ENCODE results near the gene YPEL2.
"Not testable (repeated sequence)": the region's sequence is repeated elsewhere in the genome, so short reads cannot be mapped to it uniquely, and the experiment has no call there.

YPEL2 gene

DNA sequence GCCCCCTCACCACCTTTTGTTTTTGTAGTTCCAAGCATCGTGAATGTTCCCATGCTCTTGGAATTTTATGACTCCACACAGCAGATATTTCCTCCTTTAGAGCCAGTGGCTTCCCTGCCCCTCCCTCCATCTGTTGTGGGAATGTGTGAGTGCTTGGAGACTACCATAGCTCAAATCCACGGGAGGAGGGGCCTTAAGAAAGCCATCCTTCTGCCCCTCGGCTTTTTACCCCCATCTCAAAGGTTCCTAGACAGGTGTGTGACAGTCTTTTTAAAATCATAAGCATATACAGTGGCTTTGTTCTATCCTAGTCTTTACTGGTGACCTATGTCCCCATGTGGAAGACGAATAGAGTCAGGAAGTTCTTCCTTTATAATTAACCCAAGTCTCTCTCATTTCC is 47.2 kb downstream of the YPEL2 start:
- DNase-seq, result no peak

DNA sequence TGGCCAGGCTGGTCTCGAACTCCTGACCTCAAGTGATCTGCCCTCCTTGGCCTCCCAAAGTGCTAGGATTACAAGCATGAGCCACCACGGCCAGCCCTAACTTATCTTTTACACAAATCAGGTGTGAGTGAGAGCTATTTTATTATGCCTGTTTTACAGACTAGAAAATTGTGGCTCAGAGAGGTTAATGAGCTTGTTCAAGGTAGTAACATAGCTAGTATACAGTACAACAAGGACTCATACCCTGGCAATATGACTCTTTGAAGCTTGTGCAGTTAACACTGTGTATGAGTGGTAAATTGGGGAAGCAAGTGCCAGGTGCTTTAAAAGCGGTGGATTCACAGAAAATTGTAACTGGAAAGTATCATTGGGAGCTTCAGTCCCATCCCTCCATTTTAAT is 49.0 kb downstream of the YPEL2 start:
- DNase-seq, result no peak

- DNase-seq, result no peak
Measured at GRCh38 chr17:59381716-59382570, 50.5 kb downstream of the YPEL2 start.

- no peak for DNase-seq
Measured at GRCh38 chr17:59383893-59384292, 52.4 kb downstream of the YPEL2 start.

GRCh38 chr17:59387351-59388068 is 56.1 kb downstream of the YPEL2 start:
- no peak for DNase-seq

DNA sequence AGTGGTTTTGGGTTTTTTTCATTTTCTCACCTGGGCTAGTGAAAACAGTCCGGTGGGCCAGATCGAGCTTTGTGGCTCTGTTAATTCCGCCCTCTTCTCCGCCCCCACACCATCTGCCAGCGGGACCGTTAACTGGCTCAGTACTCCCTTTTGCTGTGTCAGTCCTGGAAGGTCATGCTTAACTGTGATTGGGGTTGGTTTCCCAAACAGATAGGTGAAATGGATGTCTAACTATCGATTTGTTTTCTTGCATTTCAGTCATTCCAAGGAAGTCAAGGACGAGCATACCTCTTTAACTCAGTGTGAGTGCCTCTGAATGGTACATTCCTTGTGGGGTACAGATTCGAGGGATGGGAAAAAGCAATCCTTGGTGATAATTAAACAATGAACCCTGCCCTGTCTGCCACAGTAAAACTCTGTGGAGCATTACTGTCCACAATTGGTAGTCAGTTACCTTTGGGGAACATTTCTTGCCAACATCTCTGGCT is 56.7 kb downstream of the YPEL2 start:
- DNase-seq, result no peak

DNA sequence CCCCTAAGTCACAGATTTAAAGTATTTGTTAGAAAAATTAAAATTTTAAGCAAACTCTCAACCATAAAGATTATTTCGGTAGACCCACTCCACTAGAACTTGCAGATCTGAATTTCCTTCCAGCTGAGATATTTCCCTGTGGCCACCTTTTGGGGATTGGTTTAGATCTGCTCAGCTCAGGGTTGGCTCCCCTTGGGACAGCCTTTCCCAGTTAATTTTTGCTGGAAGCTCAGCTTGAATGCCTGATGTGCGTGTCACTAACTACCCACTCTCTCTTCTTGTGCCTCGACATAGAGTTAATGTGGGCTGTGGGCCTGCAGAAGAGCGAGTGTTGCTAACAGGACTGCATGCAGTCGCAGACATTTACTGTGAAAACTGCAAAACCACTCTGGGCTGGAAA is 57.6 kb downstream of the YPEL2 start:
- no peak for DNase-seq

DNA sequence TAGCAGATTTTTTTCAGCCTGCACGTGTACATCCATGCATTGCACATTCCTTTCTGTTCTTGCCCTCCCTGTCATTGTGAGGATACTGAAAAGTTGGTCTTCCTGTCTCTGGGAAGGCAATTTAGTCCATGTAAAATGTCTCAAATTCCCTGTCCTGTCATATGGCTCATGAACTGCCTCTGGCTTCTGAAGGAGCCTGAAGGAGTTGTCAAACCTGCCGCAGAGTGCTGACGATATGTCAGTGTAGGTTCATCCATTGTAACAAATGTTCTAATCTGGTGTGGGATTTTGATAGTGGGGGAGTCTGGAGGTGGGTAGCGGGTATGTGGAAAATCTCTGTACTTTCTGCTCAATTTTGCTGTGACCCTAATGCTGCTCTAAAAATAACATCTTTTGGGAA is 59.6 kb downstream of the YPEL2 start:
- no peak for DNase-seq

DNA sequence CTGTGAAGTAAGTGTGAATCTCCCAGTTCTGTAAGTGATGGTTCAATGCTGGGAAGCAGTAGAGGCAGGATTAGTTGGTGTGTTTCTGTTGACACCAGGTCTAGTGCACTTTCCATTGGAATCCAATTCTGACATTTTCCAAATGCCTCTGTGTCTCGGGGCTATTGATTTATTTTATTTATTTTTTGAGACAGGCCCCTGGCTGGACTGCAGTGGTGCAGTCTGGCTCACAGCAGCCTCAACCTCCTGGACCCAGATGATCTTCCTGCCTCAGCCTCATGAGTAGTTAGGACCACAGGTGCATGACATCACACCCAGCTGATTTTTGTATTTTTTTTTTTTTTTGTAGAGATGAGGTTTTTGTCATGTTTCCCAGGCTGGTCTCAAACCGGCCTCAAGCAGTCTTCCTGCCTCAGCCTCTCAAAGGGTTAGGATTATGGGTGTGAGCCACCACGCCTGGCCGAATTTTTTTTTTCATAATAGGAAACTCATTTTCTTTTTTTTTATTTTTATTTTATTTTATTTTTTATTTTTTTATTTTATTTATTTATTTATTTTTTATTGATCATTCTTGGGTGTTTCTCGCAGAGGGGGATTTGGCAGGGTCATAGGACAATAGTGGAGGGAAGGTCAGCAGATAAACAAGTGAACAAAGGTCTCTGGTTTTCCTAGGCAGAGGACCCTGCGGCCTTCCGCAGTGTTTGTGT is 61.7 kb downstream of the YPEL2 start:
- no peak for DNase-seq

DNA sequence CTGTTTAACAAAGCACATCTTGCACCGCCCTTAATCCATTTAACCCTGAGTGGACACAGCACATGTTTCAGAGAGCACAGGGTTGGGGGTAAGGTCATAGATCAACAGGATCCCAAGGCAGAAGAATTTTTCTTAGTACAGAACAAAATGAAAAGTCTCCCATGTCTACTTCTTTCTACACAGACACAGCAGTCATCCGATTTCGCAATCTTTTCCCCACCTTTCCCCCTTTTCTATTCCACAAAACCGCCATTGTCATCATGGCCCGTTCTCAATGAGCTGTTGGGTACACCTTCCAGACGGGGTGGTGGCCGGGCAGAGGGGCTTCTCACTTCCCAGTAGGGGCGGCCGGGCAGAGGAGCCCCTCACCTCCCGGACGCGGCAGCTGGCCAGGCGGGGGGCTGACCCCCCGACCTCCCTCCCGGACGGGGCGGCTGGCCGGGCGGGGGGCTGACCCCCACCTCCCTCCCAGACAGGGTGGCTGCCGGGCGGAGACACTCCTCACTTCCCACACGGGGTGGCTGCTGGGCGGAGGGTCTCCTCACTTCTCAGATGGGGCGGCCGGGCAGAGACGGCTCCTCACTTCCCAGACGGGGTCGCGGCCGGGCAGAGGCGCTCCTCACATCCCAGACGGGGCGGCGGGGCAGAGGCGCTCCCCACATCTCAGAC is 62.4 kb downstream of the YPEL2 start:
- DNase-seq, result not testable (repeated sequence)

DNA sequence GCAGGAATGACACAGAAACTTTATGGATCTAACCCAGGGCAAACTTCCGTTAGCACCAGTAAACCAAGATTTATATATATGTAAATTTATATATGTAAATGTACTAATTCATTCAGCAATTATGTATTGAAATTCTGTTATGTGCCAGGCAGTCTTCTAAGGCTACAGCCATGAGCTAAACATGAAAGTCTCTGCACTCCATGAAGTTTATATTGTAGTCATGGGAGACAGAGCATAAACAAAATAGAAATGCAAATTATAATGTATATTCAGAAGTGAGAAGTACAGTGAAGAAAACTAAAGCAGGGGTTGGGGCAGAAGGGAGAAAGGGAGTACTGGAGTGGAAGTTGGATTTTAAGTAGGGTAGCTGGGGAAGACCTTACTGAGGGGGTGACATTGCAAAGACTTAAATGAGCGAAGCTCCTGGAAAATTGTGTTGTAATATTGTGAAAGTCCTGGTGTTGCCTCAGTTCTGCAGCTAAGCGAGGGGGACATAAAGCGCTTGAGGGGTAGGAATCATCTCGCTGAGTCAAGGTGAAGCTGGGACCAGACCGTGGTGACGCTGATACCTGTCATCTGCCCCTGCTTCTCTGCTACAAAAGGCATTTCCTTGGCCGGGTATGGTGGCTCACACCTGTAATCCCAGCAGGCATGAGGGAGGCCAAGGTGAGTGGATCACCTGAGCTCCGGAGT is 64.8 kb downstream of the YPEL2 start:
- DNase-seq, result no peak

DNA sequence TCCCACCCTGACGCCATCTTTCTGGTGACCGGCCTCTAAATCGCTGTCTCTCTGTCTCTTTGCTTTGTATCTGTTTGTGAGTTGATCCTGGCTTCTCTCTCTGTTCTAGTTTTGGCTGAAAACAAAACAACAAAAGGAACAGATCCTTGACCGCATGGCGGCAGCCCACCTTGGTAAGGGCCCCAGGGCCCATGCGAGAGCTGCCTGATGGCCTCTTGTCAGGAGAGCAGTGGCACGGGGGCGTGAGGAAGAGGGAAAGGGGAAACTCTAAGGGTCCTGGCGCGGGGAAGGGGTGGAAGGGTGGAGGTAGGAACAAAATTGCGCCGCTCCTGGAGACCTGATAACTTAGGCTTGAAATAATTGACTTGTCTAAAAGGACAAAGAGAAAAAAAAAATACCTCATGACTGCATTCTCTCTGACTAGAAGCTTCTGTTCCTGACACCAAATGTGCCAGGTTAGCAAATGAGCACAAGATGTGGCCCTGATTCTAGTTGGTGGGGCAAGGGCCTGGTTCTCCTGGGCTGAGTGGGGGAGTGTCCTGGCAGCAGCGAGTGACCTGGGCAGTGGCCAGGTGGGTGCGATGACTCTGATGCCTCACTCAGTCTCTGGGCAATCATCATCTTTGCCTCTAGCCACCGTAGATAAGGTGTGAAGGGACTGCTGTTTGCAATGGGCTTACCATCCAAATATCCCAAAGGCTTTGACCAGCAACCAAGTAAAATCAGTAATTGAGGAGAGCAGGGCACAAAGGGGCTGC is 66.0 kb downstream of the YPEL2 start:
- no peak for DNase-seq

GRCh38 chr17:59399914-59400313 is 68.5 kb downstream of the YPEL2 start:
- no peak for DNase-seq

GRCh38 chr17:59400858-59401257 is 69.4 kb downstream of the YPEL2 start:
- no peak for DNase-seq

GRCh38 chr17:59401274-59401673 is 69.8 kb downstream of the YPEL2 start:
- DNase-seq, result no peak

DNA sequence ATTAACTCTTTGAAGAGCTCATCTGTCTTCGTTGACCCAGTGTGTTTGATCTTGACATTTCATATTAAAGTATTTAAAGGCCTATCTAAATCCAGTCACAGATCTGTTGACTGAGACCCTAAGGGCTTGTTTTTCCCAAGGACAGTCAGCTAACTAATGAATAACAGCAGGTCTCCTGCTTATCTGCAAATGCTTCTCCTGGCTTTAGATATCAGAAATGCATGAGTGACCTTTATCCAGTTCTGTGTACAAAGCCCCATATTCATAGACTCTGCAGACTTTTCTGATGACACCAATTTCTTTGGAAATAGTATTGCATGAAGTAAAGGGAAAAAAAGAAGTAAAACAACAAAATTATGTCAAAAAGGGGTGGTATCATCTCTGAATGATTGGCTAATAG is 70.3 kb downstream of the YPEL2 start:
- DNase-seq, result no peak

GRCh38 chr17:59402760-59403159 is 71.3 kb downstream of the YPEL2 start:
- no peak for DNase-seq

DNA sequence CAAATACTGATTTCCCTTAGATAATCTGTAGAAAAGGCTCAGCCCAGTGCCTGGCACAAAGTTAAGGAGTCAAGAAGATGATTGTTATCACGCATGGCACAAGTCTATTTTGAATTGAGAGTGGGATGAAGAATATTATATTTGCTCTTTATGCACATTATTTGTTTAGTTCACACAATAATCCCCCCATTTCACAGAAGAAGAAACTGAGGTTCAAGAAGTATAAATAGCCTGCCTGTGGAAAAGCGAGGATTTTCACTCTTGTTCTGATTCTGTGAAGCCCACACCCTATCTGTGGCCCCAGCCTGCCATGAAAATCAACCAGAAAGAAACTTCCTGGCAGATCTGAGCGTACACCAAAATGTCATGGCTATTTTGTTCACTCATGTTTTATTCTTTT is 73.0 kb downstream of the YPEL2 start:
- DNase-seq, result no peak

DNA sequence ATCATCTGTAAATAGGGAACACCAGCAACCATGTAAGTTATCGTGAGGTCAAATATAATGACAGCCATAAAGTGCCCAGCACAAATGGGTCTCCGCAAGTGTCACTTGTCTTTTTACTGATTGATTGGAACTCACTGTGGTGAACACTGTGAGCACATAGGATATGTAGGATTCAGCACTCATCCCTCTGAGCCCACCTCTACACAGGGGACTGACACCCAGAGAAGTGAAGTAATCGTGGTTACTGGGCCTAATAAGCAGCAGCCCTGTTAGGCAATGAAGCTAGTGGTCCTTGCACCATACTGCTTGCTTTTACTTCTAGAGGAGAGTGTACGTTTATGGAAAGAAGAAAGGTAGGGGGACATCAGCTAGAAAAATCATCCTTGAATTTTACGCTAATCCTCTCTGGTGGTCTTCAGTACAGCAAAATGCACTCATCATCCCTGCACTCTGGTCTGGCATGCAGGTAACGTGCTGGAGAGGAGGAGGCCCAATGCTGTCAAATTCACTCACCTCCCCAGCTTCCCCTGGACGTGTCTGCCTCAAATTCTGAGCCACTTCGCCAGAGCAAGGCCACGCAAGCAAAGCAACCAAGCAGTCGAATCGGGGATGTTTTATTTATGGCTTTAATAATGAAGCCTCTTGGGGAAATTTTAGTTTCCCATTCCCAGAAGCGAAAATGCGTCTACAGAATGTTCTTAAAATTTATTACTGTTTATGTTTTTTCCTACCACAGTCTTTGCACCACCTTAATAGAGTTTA is 74.7 kb downstream of the YPEL2 start:
- no peak for DNase-seq

DNA sequence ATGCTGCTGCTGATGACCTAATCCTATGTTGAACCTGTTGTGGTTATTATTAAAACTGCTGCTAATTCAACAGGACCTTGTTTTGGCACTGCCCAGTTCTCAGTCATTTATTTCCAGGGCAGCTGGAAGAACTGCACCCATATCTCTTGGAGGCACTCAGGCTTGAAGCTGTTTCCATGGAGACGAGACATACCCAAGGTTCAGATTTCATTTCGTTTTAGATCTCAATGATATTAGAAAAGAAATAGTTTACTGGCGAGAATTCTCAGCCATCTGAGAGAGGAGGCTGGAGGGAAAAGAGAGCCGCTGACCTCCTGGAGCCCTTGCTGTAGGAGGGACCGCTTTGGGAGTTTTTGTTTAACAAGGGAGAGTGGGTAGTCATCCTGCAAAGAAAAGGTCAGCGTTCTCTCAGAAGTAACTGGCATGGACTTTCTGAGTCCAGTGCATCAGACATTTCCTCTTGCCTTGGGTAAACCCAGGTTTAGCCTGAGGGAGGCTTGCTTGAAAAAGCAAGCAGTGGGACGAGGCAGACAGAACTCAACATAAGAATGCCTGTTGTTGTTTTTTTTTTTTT is 75.4 kb downstream of the YPEL2 start:
- no peak for DNase-seq

Measured in bone marrow (tissue), 2 donors.